Heart left ventricle (tissue), 13 donors: ENCODE results near the gene MROH8.

Experiments used
- POLR2A ChIP-seq, 2 donors: fragments of 450-650 bp; IDR thresholded peaks; one replicate each; pipeline ENCODE4 v1.6.1; 2017; ENCODE audit warnings: antibody characterized with exemption in 2 of 2, mild to moderate bottlenecking in 2 of 2, moderate library complexity in 2 of 2
- TF ChIP-seq, protein P1 (sequence below), 12 donors: fragments of 200-600 bp; sonication (generic) in 4 of 12; IDR thresholded peaks; one replicate each; pipeline versions ENCODE4 v1.5.0 to v1.8.0; 2018 to 2022; ENCODE audit warnings: antibody characterized with exemption in 12 of 12, mild to moderate bottlenecking in 5 of 12
- donor health status: ischemic (EF 13 %, LVEDD 7.1; RV severe dilation, severe dysfunction).
- donor health status: DM: no; HTN: yes; CAD: no.
- donor health status: DM: no; HTN: no; CAD: no.
- donor health status: ischemic (EF 25% LVEDD 6.9; RV normal size, moderate dysfunction).
- donor health status: ischemic (EF 25% LVEDD 5.7; RV mildly dilated, moderate dysfunction).
- donor health status: ischemic (EF 35%, LVEDD 5.7; RV mildly dilated, moderate dysfunction).
- donor health status: nonischemic (EF 11% LVEDD 7.7; RV severe dilation, severe dysfunction).
- donor health status: DM: yes; HTN: yes; CAD: no.
- donor health status: PGD.
- donor health status: ischemic (EF 29% LVEDD 5.4; RV normal size, mild dysfunction).
- donor health status: nonischemic (EF 23%, LVEDD 6.1; RV moderate dilation, normal function).

GRCh38 chr20:37154684-37155298, 24.6 kb downstream of the MROH8 start:
- TF ChIP-seq, protein P1, sequence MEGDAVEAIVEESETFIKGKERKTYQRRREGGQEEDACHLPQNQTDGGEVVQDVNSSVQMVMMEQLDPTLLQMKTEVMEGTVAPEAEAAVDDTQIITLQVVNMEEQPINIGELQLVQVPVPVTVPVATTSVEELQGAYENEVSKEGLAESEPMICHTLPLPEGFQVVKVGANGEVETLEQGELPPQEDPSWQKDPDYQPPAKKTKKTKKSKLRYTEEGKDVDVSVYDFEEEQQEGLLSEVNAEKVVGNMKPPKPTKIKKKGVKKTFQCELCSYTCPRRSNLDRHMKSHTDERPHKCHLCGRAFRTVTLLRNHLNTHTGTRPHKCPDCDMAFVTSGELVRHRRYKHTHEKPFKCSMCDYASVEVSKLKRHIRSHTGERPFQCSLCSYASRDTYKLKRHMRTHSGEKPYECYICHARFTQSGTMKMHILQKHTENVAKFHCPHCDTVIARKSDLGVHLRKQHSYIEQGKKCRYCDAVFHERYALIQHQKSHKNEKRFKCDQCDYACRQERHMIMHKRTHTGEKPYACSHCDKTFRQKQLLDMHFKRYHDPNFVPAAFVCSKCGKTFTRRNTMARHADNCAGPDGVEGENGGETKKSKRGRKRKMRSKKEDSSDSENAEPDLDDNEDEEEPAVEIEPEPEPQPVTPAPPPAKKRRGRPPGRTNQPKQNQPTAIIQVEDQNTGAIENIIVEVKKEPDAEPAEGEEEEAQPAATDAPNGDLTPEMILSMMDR (IDR thresholded peaks at IDR 0.05), result no peak
- no peak for TF ChIP-seq POLR2A (IDR thresholded peaks at IDR 0.05)
